Skeletal muscle satellite cell (primary cell): ENCODE results near the gene LHX5.
A peak's percentile ranks its signal among the peaks of the same experiment; 100 is the strongest.

ENCODE experiments used
- H3K27me3 ChIP-seq: 2 replicates; pipeline ENCODE4 v1.7.0; 2013; ENCODE audit warnings: low read length; ENCODE audit not compliant: control insufficient read depth, insufficient read depth
- H3K36me3 ChIP-seq: 2 replicates; pipeline ENCODE4 v1.7.0; 2013; ENCODE audit warnings: mild to moderate bottlenecking, control low read depth, low read length; ENCODE audit not compliant: insufficient read depth
- H3K4me1 ChIP-seq: 2 replicates; pipeline ENCODE4 v1.7.0; 2013; ENCODE audit warnings: low read length; ENCODE audit not compliant: control insufficient read depth, insufficient read depth
- H3K4me2 ChIP-seq: 2 replicates; pipeline ENCODE4 v1.7.0; 2013; ENCODE audit warnings: mild to moderate bottlenecking, low read length
- H3K4me3 ChIP-seq: 2 replicates; pipeline ENCODE4 v1.7.0; 2013; ENCODE audit warnings: low read length
- H3K9ac ChIP-seq: 2 replicates; pipeline ENCODE4 v1.7.0; 2013; ENCODE audit warnings: mild to moderate bottlenecking, low read depth, low read length, moderate library complexity
- H3K9me3 ChIP-seq: replicated peaks from 2 replicates; pipeline ENCODE4 v1.7.0; 2013; ENCODE audit warnings: mild to moderate bottlenecking, control low read depth, low read length

LHX5 gene

GRCh38 chr12:113469224-113469948, 2.3 kb downstream of the LHX5 start:
- Histone ChIP-seq H3K9me3 (no peaks in the 10 kb centered on the region), H3K9ac (no peak overlapping the region), H3K4me1 (peaks cover 10% of the 10 kb centered on the region), H3K36me3 (no peaks in the 10 kb centered on the region), H3K4me2 (no peak overlapping the region), H3K4me3 (no peak overlapping the region), H3K27me3 (peaks cover 98% of the 10 kb centered on the region)

- peaks cover 98% of the 10 kb centered on the region for H3K27me3 ChIP-seq
- no peaks in the 10 kb centered on the region for H3K36me3 ChIP-seq
- H3K4me1 ChIP-seq = peaks cover 10% of the 10 kb centered on the region
- no peak overlapping the region for H3K4me3 ChIP-seq
- no peaks in the 10 kb centered on the region for H3K9me3 ChIP-seq
- no peak overlapping the region for H3K4me2 ChIP-seq
- H3K9ac ChIP-seq = no peak overlapping the region
Observed at GRCh38 chr12:113468365-113469223, 3.1 kb downstream of the LHX5 start.

GRCh38 chr12:113467502-113468364, 3.9 kb downstream of the LHX5 start:
- Histone ChIP-seq H3K9me3 (no peaks in the 10 kb centered on the region), H3K4me1 (peaks cover 10% of the 10 kb centered on the region), H3K4me2 (peak overlapping the region; percentile 75), H3K27me3 (peaks cover 97% of the 10 kb centered on the region), H3K36me3 (no peaks in the 10 kb centered on the region), H3K4me3 (peak overlapping the region; percentile 52), H3K9ac (no peak overlapping the region)

- H3K4me2 ChIP-seq = peak overlapping the region; percentile 75
- H3K4me1 ChIP-seq = peaks cover 10% of the 10 kb centered on the region
- H3K4me3 ChIP-seq = peak overlapping the region; percentile 52
- H3K27me3 ChIP-seq = peaks cover 93% of the 10 kb centered on the region
- no peak overlapping the region for H3K9ac ChIP-seq
- H3K36me3 ChIP-seq = no peaks in the 10 kb centered on the region
- no peaks in the 10 kb centered on the region for H3K9me3 ChIP-seq
Observed at GRCh38 chr12:113467142-113467501, 4.5 kb downstream of the LHX5 start.

- H3K4me1 ChIP-seq = peaks cover 10% of the 10 kb centered on the region
- no peak overlapping the region for H3K4me3 ChIP-seq
Observed at GRCh38 chr12:113466454-113467141, 5.1 kb downstream of the LHX5 start.

GRCh38 chr12:113465808-113466453, 5.7 kb downstream of the LHX5 start:
- Histone ChIP-seq H3K4me3 (no peak overlapping the region), H3K9ac (no peak overlapping the region), H3K4me2 (no peak overlapping the region), H3K27me3 (peaks cover 81% of the 10 kb centered on the region), H3K9me3 (no peaks in the 10 kb centered on the region), H3K4me1 (peaks cover 10% of the 10 kb centered on the region), H3K36me3 (no peaks in the 10 kb centered on the region)

More at GRCh38 chr12:113466454-113467141, 5.1 kb downstream of the LHX5 start:
- Histone ChIP-seq H3K27me3 (peaks cover 88% of the 10 kb centered on the region), H3K9ac (no peak overlapping the region), H3K36me3 (no peaks in the 10 kb centered on the region), H3K9me3 (no peaks in the 10 kb centered on the region), H3K4me2 (peak overlapping the region; percentile 75)

- no peak overlapping the region for H3K4me3 ChIP-seq
- no peaks in the 10 kb centered on the region for H3K9me3 ChIP-seq
- peaks cover 10% of the 10 kb centered on the region for H3K4me1 ChIP-seq
- no peaks in the 10 kb centered on the region for H3K36me3 ChIP-seq
- no peak overlapping the region for H3K9ac ChIP-seq
- peaks cover 79% of the 10 kb centered on the region for H3K27me3 ChIP-seq
- H3K4me2 ChIP-seq = peak overlapping the region; percentile 42
Observed at GRCh38 chr12:113464852-113465719, 6.6 kb downstream of the LHX5 start.

GRCh38 chr12:113464452-113464775, 7.3 kb downstream of the LHX5 start:
- peaks cover 10% of the 10 kb centered on the region for H3K4me1 ChIP-seq
- no peaks in the 10 kb centered on the region for H3K36me3 ChIP-seq
- peak overlapping the region; percentile 57 for H3K4me2 ChIP-seq
- H3K9ac ChIP-seq = no peak overlapping the region
- no peak overlapping the region for H3K4me3 ChIP-seq
- H3K27me3 ChIP-seq = peaks cover 74% of the 10 kb centered on the region
- H3K9me3 ChIP-seq = no peaks in the 10 kb centered on the region

GRCh38 chr12:113463746-113464451, 7.8 kb downstream of the LHX5 start:
- H3K27me3 ChIP-seq = peaks cover 74% of the 10 kb centered on the region
- H3K4me3 ChIP-seq = no peak overlapping the region
- H3K4me1 ChIP-seq = peaks cover 10% of the 10 kb centered on the region

More at GRCh38 chr12:113463746-113464451, 7.8 kb downstream of the LHX5 start:
- Histone ChIP-seq H3K4me2 (peak overlapping the region; percentile 57), H3K36me3 (no peaks in the 10 kb centered on the region), H3K9me3 (no peaks in the 10 kb centered on the region), H3K9ac (no peak overlapping the region)
